HEK293 (cell line): ENCODE data around the gene KCNJ1.

ENCODE experiments used
- CTCF ChIA-PET: fragments of 350-600 bp; formaldehyde crosslinking; extraction: SDS; loops from one replicate; lab custom pipeline; 2021; ENCODE audit warnings: antibody characterized with exemption; lab: Yijun Ruan, JAX
- POLR2A ChIA-PET: fragments of 300-600 bp; formaldehyde crosslinking; extraction: SDS; loops from one replicate; lab custom pipeline; 2020; ENCODE audit warnings: antibody characterized with exemption, inconsistent platforms; lab: Yijun Ruan, JAX
- H3K27ac ChIP-seq: fragments of 200-500 bp; sonication (Bioruptor generic); 2 replicates; pipeline ENCODE4 v1.5.1; 2014; ENCODE audit warnings: low read depth, low read length, control low read depth, inconsistent platforms; ENCODE audit errors: extremely low read depth
- H3K36me3 ChIP-seq, 2 experiments: fragments of 200-500 bp in 1 of 2; sonication (Bioruptor generic) in 1 of 2; 1 replicate in 1 of 2; 2 replicates in 1 of 2; pipeline ENCODE4 v1.5.1; 2014 to 2017; ENCODE audit warnings: inconsistent platforms in 2 of 2, low read length in 2 of 2; ENCODE audit not compliant: control insufficient read depth in 2 of 2, insufficient read depth in 1 of 2
- H3K4me1 ChIP-seq: fragments of 200-500 bp; sonication (Bioruptor generic); 2 replicates; pipeline ENCODE4 v1.5.1; 2014; ENCODE audit warnings: mild to moderate bottlenecking, low read length, inconsistent platforms; ENCODE audit not compliant: control insufficient read depth, insufficient read depth
- H3K4me3 ChIP-seq: 2 replicates; pipeline ENCODE4 v1.5.1; 2011; ENCODE audit warnings: low read depth, mild to moderate bottlenecking, control low read depth, low read length, moderate library complexity
- H3K9me3 ChIP-seq: fragments of 200-500 bp; sonication (Bioruptor generic); 2 replicates; pipeline ENCODE4 v1.5.1; 2014; ENCODE audit warnings: low read depth, low read length, inconsistent platforms; ENCODE audit not compliant: control insufficient read depth, insufficient read depth
- BCL11B ChIP-seq: fragments of 450-650 bp; formaldehyde crosslinking; IDR thresholded peaks from 2 replicates; pipeline ENCODE4 v1.5.1; 2016; ENCODE audit warnings: low read depth, missing biosample characterization, missing genetic modification characterization
- HIC1 ChIP-seq: fragments of 450-650 bp; formaldehyde crosslinking; IDR thresholded peaks from 2 replicates; pipeline ENCODE4 v1.5.1; 2016; ENCODE audit warnings: missing biosample characterization, missing genetic modification characterization
- INSM2 ChIP-seq: fragments of 450-650 bp; formaldehyde crosslinking; IDR thresholded peaks from 2 replicates; pipeline ENCODE4 v1.5.1; 2016; ENCODE audit warnings: missing biosample characterization, missing genetic modification characterization
- KLF7 ChIP-seq: fragments of 450-650 bp; formaldehyde crosslinking; IDR thresholded peaks from 2 replicates; pipeline ENCODE4 v1.5.1; 2016; ENCODE audit warnings: missing biosample characterization, missing genetic modification characterization, borderline replicate concordance
- PBX3 ChIP-seq: sonication (generic); formaldehyde crosslinking; IDR thresholded peaks from 2 replicates; pipeline ENCODE4 v1.8.1; 2022; ENCODE audit warnings: mild to moderate bottlenecking, moderate library complexity, missing genetic modification reagents
- SETDB1 ChIP-seq: IDR thresholded peaks from one replicate; pipeline ENCODE4 v1.6.1; 2017; ENCODE audit warnings: mild to moderate bottlenecking, low read length, moderate library complexity, mixed read lengths; ENCODE audit not compliant: insufficient read length
- ZFHX2 ChIP-seq: fragments of 450-650 bp; formaldehyde crosslinking; conservative IDR thresholded peaks from 2 replicates; pipeline ENCODE4 v1.5.1; 2016; ENCODE audit warnings: missing biosample characterization, missing genetic modification characterization
- ZFP69B ChIP-seq: fragments of 450-650 bp; formaldehyde crosslinking; IDR thresholded peaks from 2 replicates; pipeline ENCODE4 v1.5.1; 2016; ENCODE audit warnings: missing biosample characterization, missing genetic modification characterization
- ZNF121 ChIP-seq: fragments of 450-650 bp; formaldehyde crosslinking; IDR thresholded peaks from 2 replicates; pipeline ENCODE4 v1.5.1; 2016; ENCODE audit warnings: missing biosample characterization, missing genetic modification characterization
- ZNF157 ChIP-seq: fragments of 450-650 bp; formaldehyde crosslinking; IDR thresholded peaks from 2 replicates; pipeline ENCODE4 v1.5.1; 2016; ENCODE audit warnings: missing biosample characterization, missing genetic modification characterization
- ZNF184 ChIP-seq: fragments of 450-650 bp; IDR thresholded peaks from 2 replicates; pipeline ENCODE4 v1.5.1; 2018; ENCODE audit warnings: missing biosample characterization, mild to moderate bottlenecking, missing genetic modification characterization
- ZNF292 ChIP-seq: fragments of 450-650 bp; formaldehyde crosslinking; IDR thresholded peaks from 2 replicates; pipeline ENCODE4 v1.5.1; 2016; ENCODE audit warnings: low read depth, missing biosample characterization, missing genetic modification characterization, borderline replicate concordance
- ZNF391 ChIP-seq: fragments of 450-650 bp; formaldehyde crosslinking; IDR thresholded peaks from 2 replicates; pipeline ENCODE4 v1.5.1; 2016; ENCODE audit warnings: low read depth, missing biosample characterization, missing genetic modification characterization, borderline replicate concordance
- ZNF423 ChIP-seq: fragments of 450-650 bp; formaldehyde crosslinking; IDR thresholded peaks from 2 replicates; pipeline ENCODE4 v1.5.1; 2016; ENCODE audit warnings: missing biosample characterization, missing genetic modification characterization
- ZNF501 ChIP-seq: fragments of 450-650 bp; formaldehyde crosslinking; IDR thresholded peaks from 2 replicates; pipeline ENCODE4 v1.5.1; 2016; ENCODE audit warnings: missing biosample characterization, missing genetic modification characterization
- ZNF580 ChIP-seq: fragments of 450-650 bp; formaldehyde crosslinking; IDR thresholded peaks from 2 replicates; pipeline ENCODE4 v1.5.1; 2016; ENCODE audit warnings: missing biosample characterization, missing genetic modification characterization
- ZNF692 ChIP-seq: fragments of 450-650 bp; formaldehyde crosslinking; IDR thresholded peaks from 2 replicates; pipeline ENCODE4 v1.5.1; 2016; ENCODE audit warnings: missing biosample characterization, missing genetic modification characterization
- ZNF837 ChIP-seq: fragments of 450-650 bp; formaldehyde crosslinking; IDR thresholded peaks from 2 replicates; pipeline ENCODE4 v1.5.1; 2016; ENCODE audit warnings: missing biosample characterization, missing genetic modification characterization
- ZNF843 ChIP-seq: fragments of 450-650 bp; formaldehyde crosslinking; IDR thresholded peaks from 2 replicates; pipeline ENCODE4 v1.5.1; 2016; ENCODE audit warnings: missing biosample characterization, missing genetic modification characterization

The KCNJ1 gene

GRCh38 chr11:128914216-128915148 lies 47.4 kb upstream of the KCNJ1 start:
- Histone ChIP-seq H3K9me3 (no peaks in the 10 kb centered on the region), H3K27ac (no peak overlapping the region), H3K4me3 (no peak overlapping the region), H3K4me1 (no peaks in the 10 kb centered on the region), H3K36me3 (no peaks in the 10 kb centered on the region)
- ChIA-PET CTCF (interaction anchor here (0.6 to 1.3 kb wide), 2 partner anchors 30 to 111 kb away, joined by 4 to 6 read pairs; no protein-coding TSS in a partner anchor), POLR2A (interaction anchor here (0.5 kb wide), 2 partner anchors 171 to 1088 kb away, joined by 3 to 4 read pairs; partner anchors contain the start of gene PRDM10)
- no peak for TF ChIP-seq ZNF391 (tag by site-specific recombination)
- no peak for TF ChIP-seq ZFHX2 (tag by site-specific recombination)
- no peak for TF ChIP-seq ZNF157 (tag by site-specific recombination)
- TF ChIP-seq PBX3 (CRISPR knock-in tag) = no peak
- TF ChIP-seq ZNF292 = no peak
- TF ChIP-seq ZNF423 = no peak
- TF ChIP-seq ZNF843 (tag by site-specific recombination) = no peak
- TF ChIP-seq ZNF837 (tag by site-specific recombination) = no peak
- TF ChIP-seq BCL11B (tag by site-specific recombination) = no peak
- no peak for TF ChIP-seq INSM2 (tag by site-specific recombination)
- no peak for TF ChIP-seq ZNF121 (tag by site-specific recombination)
- TF ChIP-seq ZNF184 (tag by site-specific recombination) = no peak
- TF ChIP-seq ZFP69B (tag by site-specific recombination) = no peak

- Histone ChIP-seq H3K4me3 (no peak overlapping the region), H3K36me3 (no peaks in the 10 kb centered on the region), H3K4me1 (no peaks in the 10 kb centered on the region), H3K27ac (no peak overlapping the region), H3K9me3 (no peaks in the 10 kb centered on the region)
- TF ChIP-seq SETDB1 (no peak), ZNF580 (tag by site-specific recombination) (no peak)
- ChIA-PET POLR2A (interaction anchor here (0.5 kb wide), 1 partner anchor 170 kb away, joined by 4 read pairs; no protein-coding TSS in a partner anchor), CTCF (interaction anchor here (1.3 kb wide), 1 partner anchor 30 kb away, joined by 6 read pairs; no protein-coding TSS in a partner anchor)
Observed at GRCh38 chr11:128913806-128914205, 46.7 kb upstream of the KCNJ1 start.

GRCh38 chr11:128911701-128912100 lies 44.6 kb upstream of the KCNJ1 start:
- POLR2A ChIA-PET = no interaction called here
- CTCF ChIA-PET = interaction anchor here (0.8 kb wide), 1 partner anchor 26 kb away, joined by 3 read pairs; no protein-coding TSS in a partner anchor
- H3K4me3 ChIP-seq = no peak overlapping the region
- no peak overlapping the region for H3K27ac ChIP-seq
- TF ChIP-seq ZNF501 (no peak), ZNF692 (tag by site-specific recombination) (no peak), HIC1 (tag by site-specific recombination) (no peak), KLF7 (no peak)
- H3K4me1 ChIP-seq = no peaks in the 10 kb centered on the region
- H3K36me3 ChIP-seq = no peaks in the 10 kb centered on the region
- no peaks in the 10 kb centered on the region for H3K9me3 ChIP-seq
